Measurements from ENCODE around the gene SLITRK3. TPM values are rescaled to one million over a fixed set of nuclear protein-coding genes. Genes with fewer than 3 reads are reported as not detected.

SLITRK3 gene
- total RNA-seq, 1 donor from 2014 or later, result not detected

DNA sequence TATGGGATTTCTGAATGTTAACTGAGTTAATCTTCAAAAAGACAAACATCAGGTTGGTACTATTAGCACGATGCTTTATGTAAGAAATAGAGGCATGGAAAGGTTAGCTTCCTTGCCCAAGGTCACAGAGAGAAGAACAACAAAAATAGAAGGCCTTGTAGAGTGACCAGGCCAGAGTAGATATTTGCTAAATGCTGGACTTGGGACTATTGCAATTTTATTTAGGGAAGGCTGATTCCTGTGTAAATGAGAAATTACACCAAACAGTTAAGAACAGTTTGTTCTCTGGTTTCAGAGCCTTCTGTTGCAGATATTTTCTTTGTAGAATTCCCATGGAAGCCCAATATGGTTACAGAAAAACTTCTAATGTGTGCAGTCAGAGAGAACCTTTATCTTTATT, 16.4 kb upstream of the SLITRK3 start:
- no peaks in the 10 kb centered on the region for H3K36me3 Mint-ChIP-seq (ENCODE audit: low read depth)
- no peaks in the 10 kb centered on the region for H3K9me3 Mint-ChIP-seq (ENCODE audit: low read depth)
- DNase-seq (ENCODE audit: low spot score), result no peak
- H3K4me3 Mint-ChIP-seq (ENCODE audit: unreplicated experiment), result no peak overlapping the region
- H3K27ac Mint-ChIP-seq (ENCODE audit: unreplicated experiment), result no peak overlapping the region
- TF ChIP-seq, protein P1, sequence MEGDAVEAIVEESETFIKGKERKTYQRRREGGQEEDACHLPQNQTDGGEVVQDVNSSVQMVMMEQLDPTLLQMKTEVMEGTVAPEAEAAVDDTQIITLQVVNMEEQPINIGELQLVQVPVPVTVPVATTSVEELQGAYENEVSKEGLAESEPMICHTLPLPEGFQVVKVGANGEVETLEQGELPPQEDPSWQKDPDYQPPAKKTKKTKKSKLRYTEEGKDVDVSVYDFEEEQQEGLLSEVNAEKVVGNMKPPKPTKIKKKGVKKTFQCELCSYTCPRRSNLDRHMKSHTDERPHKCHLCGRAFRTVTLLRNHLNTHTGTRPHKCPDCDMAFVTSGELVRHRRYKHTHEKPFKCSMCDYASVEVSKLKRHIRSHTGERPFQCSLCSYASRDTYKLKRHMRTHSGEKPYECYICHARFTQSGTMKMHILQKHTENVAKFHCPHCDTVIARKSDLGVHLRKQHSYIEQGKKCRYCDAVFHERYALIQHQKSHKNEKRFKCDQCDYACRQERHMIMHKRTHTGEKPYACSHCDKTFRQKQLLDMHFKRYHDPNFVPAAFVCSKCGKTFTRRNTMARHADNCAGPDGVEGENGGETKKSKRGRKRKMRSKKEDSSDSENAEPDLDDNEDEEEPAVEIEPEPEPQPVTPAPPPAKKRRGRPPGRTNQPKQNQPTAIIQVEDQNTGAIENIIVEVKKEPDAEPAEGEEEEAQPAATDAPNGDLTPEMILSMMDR (IDR thresholded peaks at IDR 0.05), result no peak
- no peaks in the 10 kb centered on the region for H3K4me1 Mint-ChIP-seq (ENCODE audit: low read depth)
- peaks cover 12% of the 10 kb centered on the region for H3K27me3 Mint-ChIP-seq (ENCODE audit: low read depth)

DNA sequence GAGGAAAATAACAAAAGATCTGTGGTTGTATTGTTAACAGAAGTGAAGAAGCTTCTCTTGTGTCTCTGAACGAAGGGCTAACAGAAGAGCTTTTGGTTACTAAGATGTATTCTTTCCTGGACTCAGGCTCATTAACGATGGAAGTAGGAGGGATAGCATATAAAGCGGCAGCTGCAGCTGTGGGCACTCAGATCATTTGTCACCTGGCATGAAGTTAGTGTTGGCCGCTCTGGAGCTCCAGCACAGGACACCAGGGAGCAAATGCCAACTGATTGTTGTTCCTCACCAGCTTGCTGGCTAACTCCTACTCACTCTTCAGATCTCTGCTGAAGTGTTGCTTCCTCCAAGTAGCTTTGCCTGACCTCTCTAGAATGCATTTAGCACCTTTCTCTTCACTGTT, 15.5 kb upstream of the SLITRK3 start:
- Mint-ChIP-seq H3K27me3 (ENCODE audit: low read depth) (peaks cover 12% of the 10 kb centered on the region), H3K36me3 (ENCODE audit: low read depth) (no peaks in the 10 kb centered on the region), H3K4me1 (ENCODE audit: low read depth) (peaks cover 4% of the 10 kb centered on the region), H3K27ac (ENCODE audit: unreplicated experiment) (no peak overlapping the region), H3K9me3 (ENCODE audit: low read depth) (no peaks in the 10 kb centered on the region), H3K4me3 (ENCODE audit: unreplicated experiment) (no peak overlapping the region)
- DNase-seq (ENCODE audit: low spot score), result no peak
- TF ChIP-seq, protein P1 (IDR thresholded peaks at IDR 0.05), result no peak

DNA sequence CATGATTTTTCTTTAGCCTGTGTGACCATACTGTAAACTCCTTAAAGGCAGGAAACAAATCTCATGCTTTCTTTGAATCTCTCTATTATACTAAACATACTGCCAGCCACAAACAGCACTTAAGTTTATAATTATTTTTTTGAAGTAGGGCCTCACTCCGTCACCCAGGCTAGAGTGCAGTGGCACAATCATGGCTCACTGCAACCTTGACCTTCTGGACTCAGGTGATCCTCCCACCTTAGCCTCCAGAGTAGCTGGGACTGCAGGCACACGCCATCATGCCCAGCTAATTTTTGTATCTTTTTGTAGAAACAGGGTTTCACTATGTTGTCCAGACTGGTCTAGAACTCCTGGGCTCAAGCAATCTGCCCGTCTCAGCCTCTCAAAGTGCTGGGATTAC, 14.5 kb upstream of the SLITRK3 start:
- Mint-ChIP-seq H3K4me1 (ENCODE audit: low read depth) (peaks cover 5% of the 10 kb centered on the region), H3K4me3 (ENCODE audit: unreplicated experiment) (no peak overlapping the region), H3K27ac (ENCODE audit: unreplicated experiment) (no peak overlapping the region), H3K27me3 (ENCODE audit: low read depth) (peaks cover 10% of the 10 kb centered on the region), H3K9me3 (ENCODE audit: low read depth) (no peaks in the 10 kb centered on the region), H3K36me3 (ENCODE audit: low read depth) (no peaks in the 10 kb centered on the region)
- no peak for DNase-seq (ENCODE audit: low spot score)
- TF ChIP-seq, protein P1 (IDR thresholded peaks at IDR 0.05), result no peak

DNA sequence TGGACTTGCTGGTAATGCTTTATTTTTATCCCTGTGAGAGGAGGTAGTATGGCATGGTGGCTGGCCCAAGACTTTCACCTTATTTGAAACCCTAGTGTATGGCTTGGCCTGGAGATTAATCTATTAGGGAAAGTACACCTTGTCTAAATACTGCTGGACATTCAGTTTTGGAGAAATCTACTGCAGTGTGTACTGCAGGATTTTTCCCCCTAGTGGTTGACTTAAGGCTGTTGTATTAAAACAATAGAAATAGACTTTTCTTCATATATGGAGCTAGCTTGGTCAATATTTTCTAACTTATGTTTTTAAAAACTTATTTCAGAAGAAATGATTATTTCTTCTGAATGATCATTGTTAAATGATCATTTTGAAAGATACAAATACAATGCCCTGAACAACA, 13.9 kb upstream of the SLITRK3 start:
- Mint-ChIP-seq H3K4me3 (ENCODE audit: unreplicated experiment) (no peak overlapping the region), H3K4me1 (ENCODE audit: low read depth) (peaks cover 5% of the 10 kb centered on the region), H3K27me3 (ENCODE audit: low read depth) (peaks cover 9% of the 10 kb centered on the region), H3K27ac (ENCODE audit: unreplicated experiment) (no peak overlapping the region), H3K36me3 (ENCODE audit: low read depth) (no peaks in the 10 kb centered on the region), H3K9me3 (ENCODE audit: low read depth) (no peaks in the 10 kb centered on the region)
- TF ChIP-seq, protein P1 (IDR thresholded peaks at IDR 0.05), result peak; percentile 57
- no peak for DNase-seq (ENCODE audit: low spot score)

DNA sequence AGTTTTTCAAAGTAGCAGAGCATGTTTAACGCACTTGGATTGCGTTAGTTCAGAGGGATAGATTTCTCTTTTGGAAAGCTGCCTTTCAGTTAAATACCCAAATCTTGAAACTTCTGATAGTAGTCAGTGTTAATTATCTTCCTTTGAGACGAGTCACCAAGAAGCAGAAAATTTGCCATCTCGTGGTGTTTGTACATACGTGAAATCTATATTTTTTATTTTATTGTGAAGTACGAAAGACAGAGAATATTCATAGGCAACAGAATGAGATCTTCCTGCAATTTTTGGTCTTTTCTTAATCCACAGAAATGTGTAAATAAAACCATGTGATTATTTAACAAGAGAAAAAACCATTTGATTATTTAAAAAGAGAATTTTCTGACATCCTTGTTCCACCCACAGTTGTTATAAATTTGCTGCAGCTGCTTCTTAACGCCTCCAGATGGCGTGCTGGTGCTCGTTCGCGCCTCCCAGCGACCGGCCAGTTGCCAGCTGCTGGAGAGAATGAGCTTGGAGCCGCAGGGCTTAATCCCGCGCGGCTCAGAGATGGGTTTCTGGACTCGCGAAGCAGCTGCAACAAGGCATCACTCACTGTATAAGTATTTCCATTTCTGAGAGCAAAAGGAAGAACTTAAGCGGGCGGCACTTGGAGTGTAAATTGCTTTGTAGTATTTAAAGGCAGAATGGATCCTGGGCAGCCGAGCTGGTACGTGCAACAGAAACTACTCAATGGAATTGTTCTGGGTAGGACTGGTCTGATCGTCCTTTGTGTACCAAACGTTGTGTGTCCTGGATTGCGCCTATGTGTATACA, 10.5 kb upstream of the SLITRK3 start:
- no peak for DNase-seq (ENCODE audit: low spot score)
- TF ChIP-seq, protein P1 (IDR thresholded peaks at IDR 0.05), result peak; percentile 96
- no peaks in the 10 kb centered on the region for H3K9me3 Mint-ChIP-seq (ENCODE audit: low read depth)
- peaks cover 5% of the 10 kb centered on the region for H3K4me1 Mint-ChIP-seq (ENCODE audit: low read depth)
- H3K27me3 Mint-ChIP-seq (ENCODE audit: low read depth), result peaks cover 27% of the 10 kb centered on the region
- no peaks in the 10 kb centered on the region for H3K36me3 Mint-ChIP-seq (ENCODE audit: low read depth)
- peak overlapping the region; percentile 64 for H3K4me3 Mint-ChIP-seq (ENCODE audit: unreplicated experiment)
- no peak overlapping the region for H3K27ac Mint-ChIP-seq (ENCODE audit: unreplicated experiment)

All from chondrocyte (in vitro differentiated cells).